GM06990 (cell line): Measurements from ENCODE around the gene PCDHAC2.

Experiments used
- DNase-seq: peaks from one replicate; pipeline ENCODE4 v3.0.0-alpha.2; 2011; ENCODE audit not compliant: insufficient read length; ENCODE audit errors: extremely low read depth
- H3K27me3 ChIP-seq: replicated peaks from 2 replicates; pipeline ENCODE4 v1.6.0; 2011; ENCODE audit warnings: low read length; ENCODE audit not compliant: control insufficient read depth, insufficient read depth
- H3K36me3 ChIP-seq: 2 replicates; pipeline ENCODE4 v1.5.1; 2011; ENCODE audit warnings: low read length; ENCODE audit not compliant: control insufficient read depth, insufficient read depth
- H3K4me3 ChIP-seq: replicated peaks from 2 replicates; pipeline ENCODE4 v1.5.1; 2011; ENCODE audit warnings: low read depth, mild to moderate bottlenecking, control low read depth, low read length
- CTCF ChIP-seq: IDR thresholded peaks from 2 replicates; pipeline ENCODE4 v1.5.1; 2011; ENCODE audit warnings: low read length, control low read depth, mild to moderate bottlenecking, inconsistent platforms; ENCODE audit not compliant: insufficient read depth, poor library complexity, severe bottlenecking

Gene PCDHAC2

GRCh38 chr5:140964356-140964755, 1.9 kb upstream of the PCDHAC2 start:
- no peak for TF ChIP-seq CTCF
- Histone ChIP-seq H3K36me3 (no peaks in the 10 kb centered on the region), H3K27me3 (no peaks in the 10 kb centered on the region), H3K4me3 (no peak overlapping the region)
- DNase-seq = no peak

- TF ChIP-seq CTCF = no peak
- DNase-seq = no peak
- Histone ChIP-seq H3K4me3 (no peak overlapping the region), H3K36me3 (no peaks in the 10 kb centered on the region), H3K27me3 (no peaks in the 10 kb centered on the region)
Measured at GRCh38 chr5:140965905-140966292, 377 bp upstream of the PCDHAC2 start.

GRCh38 chr5:140967226-140967893, 1.1 kb downstream of the PCDHAC2 start:
- TF ChIP-seq CTCF = no peak
- DNase-seq = no peak
- H3K27me3 ChIP-seq = no peaks in the 10 kb centered on the region
- no peak overlapping the region for H3K4me3 ChIP-seq
- no peaks in the 10 kb centered on the region for H3K36me3 ChIP-seq

GRCh38 chr5:140969880-140970279, 3.6 kb downstream of the PCDHAC2 start:
- no peak overlapping the region for H3K4me3 ChIP-seq
- H3K27me3 ChIP-seq = no peaks in the 10 kb centered on the region
- no peak for TF ChIP-seq CTCF
- H3K36me3 ChIP-seq = no peaks in the 10 kb centered on the region
- no peak for DNase-seq

- H3K27me3 ChIP-seq = no peaks in the 10 kb centered on the region
- no peak for DNase-seq
- no peak for TF ChIP-seq CTCF
- H3K4me3 ChIP-seq = no peak overlapping the region
- H3K36me3 ChIP-seq = no peaks in the 10 kb centered on the region
Measured at GRCh38 chr5:140973550-140973949, 7.3 kb downstream of the PCDHAC2 start.

- H3K4me3 ChIP-seq = no peak overlapping the region
- H3K36me3 ChIP-seq = no peaks in the 10 kb centered on the region
- no peak for TF ChIP-seq CTCF
- no peak for DNase-seq
- H3K27me3 ChIP-seq = no peaks in the 10 kb centered on the region
Measured at GRCh38 chr5:140977003-140977402, 10.7 kb downstream of the PCDHAC2 start.
